ENCODE results near the gene NIPAL4.
"Not testable (repeated sequence)": the region's sequence is repeated elsewhere in the genome, so short reads cannot be mapped to it uniquely, and the experiment has no call there.

Gene NIPAL4

DNA sequence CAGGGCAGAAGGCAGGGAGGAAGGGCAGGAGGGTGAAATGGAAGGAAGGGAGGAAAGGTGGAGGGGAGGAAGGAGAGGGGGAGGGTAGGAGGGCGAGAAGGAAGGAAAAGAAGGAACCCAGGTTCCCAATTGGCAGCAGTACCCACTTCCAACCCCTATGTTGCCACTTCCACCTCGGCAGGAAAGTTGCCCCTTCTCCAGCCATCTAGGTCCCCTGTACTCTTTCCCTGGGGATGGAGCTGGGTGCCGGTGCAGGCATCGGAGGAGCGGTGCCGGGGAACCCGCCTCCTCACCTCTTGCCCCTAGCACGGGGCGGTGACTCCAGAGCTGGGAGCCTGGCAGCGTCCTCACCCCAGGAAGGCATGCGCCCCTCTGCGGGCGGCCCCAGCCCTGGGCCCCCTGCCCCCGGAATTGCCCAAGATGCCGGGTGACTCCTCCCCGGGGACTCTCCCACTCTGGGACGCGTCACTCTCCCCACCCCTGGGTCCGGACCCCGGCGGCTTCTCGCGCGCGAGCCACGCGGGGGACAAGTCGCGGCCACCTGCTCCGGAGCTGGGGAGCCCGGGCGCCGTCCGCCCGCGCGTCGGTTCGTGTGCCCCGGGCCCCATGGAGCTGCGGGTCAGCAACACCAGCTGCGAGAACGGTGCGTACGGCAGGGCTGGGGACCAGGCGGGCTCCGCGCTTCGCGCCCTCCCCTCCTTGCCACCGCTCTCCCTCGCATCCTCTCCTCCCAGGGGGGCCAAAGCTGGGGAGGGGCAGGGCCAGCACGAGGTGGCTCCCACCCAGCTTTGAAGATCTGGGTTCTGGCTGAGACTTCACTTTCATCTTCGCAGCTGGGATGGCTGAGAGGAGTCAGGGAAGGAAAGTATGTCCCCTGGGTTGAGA lies at the start of gene NIPAL4:
TSS of gene NIPAL4 (plus strand) at position 499 of the 885 bp plus-strand sequence. CDS start at position 607, 108 bp downstream.
- DNase-seq (ENCODE audit: low read depth) = no peak

DNA sequence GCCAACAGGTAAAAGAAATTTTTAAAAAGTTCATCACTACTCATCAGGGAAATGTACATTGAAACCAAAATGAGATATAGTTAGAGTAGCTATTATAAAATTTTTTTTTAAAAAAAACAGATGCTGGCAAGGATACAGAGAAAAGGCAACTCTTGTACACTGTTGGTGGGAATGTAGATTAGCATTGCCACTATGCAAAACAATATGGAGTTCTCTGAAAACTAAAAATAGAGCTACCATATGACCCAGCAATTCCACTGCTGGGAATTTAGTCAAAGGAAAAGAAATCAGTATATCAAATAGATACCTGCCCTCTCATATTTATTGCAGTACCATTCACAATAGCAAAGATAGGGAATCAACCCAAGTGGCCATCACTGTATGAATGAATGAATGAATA lies 44.2 kb upstream of the NIPAL4 start:
- DNase-seq (ENCODE audit: low read depth) = no peak

DNA sequence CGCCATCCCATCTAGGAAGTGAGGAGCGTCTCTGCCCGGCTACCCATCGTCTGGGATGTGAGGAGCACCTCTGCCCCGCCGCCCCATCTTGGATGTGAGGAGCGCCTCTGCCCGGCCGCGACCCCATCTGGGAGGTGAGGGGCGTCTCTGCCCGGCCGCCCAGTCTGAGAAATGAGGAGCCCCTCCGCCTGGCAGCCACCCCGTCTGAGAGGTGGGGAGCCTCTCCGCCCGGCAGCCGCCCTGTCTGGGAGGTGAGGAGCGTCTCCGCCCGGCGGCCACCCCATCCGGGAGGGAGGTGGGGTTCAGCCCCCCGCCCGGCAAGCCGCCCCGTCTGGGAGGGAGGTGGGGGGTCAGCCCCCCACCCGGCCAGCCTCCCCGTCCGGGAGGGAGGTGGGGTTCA lies 40.5 kb upstream of the NIPAL4 start:
- DNase-seq (ENCODE audit: low read depth) = not testable (repeated sequence)

DNA sequence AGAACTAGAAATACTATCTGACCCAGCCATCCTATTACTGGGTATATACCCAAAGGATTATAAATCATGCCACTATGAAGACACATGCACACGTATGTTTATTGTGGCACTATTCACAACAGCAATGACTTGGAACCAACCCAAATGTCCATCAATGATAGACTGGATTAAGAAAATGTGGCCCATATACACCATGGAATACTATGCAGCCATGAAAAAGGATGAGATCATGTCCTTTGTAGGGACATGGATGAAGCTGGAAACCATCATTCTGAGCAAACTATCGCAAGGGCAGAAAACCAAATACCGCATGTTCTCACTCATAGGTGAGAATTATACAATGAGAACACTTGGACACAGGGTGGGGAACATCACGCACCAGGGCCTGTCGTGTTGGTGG lies 30.1 kb upstream of the NIPAL4 start:
- DNase-seq (ENCODE audit: low read depth) = not testable (repeated sequence)

DNA sequence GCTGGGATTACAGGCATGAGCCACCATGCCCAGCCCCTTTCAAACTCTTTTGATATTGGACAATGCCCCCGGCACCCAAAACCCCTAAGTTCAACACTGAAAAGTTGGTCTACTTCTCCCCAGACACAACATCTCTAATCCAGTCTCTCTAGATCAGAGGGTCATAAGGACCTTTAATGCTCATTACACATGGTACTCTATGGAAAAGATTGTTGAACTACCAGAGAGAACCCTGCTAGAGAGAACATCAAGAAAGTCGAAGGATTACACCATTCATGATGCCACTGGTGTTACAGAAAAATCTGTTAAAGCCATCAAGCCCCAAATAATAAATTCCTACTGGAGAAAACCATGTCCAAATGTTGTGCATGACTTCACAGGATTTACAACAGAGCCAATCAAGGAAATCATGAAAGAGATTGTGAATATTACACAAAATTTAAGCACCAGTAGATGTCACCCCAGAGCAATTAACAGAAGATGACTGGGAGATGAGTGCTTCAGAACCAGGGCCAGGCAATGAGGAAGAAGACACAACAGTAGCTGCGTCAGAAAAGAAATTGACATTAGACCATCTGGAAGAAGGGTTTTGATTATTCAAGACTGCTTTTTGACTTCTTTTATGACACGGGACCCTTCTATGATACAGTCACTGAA lies 28.3 kb upstream of the NIPAL4 start:
- peak; percentile 42 for DNase-seq (ENCODE audit: low read depth)

DNA sequence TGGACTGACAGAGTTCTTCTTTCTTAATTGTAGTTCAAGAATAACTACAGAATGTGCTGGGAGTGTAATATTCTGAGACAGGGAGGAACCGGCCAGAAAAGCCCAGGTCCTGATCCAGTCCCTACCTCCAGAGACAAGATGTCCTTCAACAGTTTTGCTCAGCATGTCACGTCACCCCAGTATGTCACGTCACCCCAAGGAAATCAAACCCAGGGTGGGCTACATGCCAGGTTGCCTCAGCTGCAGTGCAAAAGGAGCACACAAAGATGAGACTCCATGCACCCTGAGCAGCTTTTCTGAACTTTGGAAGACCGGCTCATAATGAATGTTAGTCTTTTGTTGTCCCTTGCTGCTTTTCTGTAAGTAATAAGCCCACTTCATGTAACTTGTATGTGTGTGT lies 25.9 kb upstream of the NIPAL4 start:
- DNase-seq (ENCODE audit: low read depth) = no peak

DNA sequence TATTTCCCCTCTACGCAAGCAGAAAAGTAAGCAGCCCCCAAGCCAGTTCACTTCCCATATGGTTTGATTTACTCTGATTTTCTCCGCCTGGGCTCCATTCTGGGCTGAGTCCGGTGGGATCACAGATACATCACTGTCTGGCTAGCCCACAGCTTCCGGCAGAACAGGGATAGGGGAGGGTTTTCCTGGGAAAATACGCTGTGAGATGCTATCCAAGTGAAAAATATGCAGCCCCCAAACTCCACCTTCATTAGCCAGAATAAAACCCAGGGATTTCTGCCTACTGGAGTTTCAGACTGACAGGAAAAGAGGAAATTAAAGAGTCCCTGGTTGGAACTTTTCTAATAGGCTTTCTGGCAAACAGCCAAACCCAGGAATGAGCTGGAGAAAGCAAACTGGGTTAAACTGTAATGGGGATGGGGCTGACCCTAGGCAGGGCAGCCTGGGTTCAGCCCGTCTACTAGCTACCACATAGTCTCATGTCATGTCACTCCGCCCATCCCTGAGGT lies 16.9 kb upstream of the NIPAL4 start:
- no peak for DNase-seq (ENCODE audit: low read depth)

DNA sequence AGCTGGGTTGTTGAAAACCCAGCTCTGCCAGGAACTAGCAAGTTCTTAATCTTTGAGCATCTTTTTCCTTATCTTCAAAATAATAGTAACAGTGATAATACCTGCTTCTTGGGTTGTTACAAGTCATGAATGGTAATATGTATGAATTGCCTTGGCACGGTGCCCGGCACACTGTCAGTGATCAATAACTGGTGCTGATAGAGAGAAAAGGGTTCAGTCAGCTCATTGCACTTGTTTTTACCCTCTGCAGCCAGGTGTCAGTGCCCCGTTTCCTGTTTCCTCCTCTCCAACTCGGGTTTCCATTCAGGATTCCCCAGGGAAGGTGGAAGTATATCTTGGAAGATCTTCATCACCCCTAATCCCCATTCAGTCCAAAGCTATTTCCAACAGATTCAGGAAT lies 15.8 kb upstream of the NIPAL4 start:
- DNase-seq (ENCODE audit: low read depth) = no peak

DNA sequence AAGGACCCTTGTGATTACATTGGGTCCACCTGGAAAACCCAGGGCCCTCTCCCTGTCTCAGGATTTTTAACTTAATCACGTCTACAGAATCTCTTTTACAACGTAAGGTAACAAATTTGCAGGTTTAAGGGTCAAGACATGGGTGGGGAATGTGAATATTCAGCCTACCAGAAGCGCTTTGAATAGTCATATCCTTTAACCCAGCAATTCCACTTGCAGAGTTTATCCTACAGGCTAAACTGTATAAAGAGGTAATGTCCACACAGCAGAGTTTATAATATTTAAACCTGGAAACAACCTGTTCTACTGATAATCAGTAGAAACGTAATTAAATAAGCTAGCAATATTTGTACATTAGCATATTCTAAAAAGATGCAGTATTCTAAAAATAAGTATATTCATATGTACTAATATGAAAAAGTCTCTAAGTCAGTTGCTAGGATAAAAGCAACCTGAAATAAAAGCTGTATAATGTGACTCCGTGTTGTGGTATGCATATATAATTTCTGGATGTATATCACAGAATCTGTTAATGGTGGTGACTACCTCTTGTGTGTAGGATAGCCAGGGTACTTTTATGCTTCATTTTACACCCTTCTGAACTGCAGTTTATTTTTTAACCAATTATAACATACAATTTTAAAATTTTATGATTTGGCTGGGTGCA lies 14.1 kb upstream of the NIPAL4 start:
- DNase-seq (ENCODE audit: low read depth) = no peak

DNA sequence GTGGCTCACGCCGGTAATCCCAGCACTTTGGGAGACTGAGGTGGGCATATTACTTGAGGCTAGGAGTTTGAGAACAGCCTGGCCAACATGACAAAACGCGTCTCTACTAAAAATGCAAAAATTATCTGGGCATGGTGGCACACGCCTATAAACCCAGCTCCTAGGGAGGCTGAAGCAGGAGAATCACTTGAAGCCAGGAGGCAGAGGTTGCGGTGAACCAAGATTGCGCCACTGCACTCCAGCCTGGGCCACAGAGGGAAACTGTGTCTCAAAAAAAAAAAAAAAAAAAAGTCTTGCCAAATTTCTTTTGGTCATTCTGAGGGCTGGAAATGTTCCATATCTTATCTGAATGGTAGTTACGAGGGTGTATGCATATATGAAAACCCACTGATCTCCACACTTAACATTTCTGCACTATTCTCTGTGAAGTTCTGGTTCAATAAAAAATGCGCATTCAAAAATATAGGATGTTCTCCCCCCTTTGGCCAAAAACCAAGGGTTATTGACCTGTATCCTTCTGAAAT lies 13.5 kb upstream of the NIPAL4 start:
- DNase-seq (ENCODE audit: low read depth) = no peak

DNA sequence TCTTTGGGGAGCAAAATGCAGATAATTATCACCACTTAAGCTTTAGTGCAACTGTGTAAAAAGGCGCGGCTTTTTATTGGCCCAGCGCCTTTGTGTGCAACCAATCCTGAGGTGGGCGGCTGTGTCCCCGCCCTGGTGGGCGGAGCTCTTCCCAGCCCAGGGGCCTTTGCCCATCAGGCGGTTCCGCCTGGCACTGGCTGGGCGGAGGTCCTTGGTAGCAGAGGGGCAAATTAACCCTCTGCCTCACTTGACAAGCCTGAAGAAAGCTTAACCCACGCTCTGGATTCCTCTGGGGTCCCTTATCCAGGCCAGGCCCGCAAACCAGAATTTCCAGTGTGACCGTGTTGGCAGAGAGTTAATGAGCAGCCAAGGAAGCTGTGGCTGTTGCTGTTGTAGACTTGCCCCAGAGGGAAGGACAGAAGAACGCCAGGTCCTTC lies 12.8 kb upstream of the NIPAL4 start:
- DNase-seq (ENCODE audit: low read depth) = no peak

DNA sequence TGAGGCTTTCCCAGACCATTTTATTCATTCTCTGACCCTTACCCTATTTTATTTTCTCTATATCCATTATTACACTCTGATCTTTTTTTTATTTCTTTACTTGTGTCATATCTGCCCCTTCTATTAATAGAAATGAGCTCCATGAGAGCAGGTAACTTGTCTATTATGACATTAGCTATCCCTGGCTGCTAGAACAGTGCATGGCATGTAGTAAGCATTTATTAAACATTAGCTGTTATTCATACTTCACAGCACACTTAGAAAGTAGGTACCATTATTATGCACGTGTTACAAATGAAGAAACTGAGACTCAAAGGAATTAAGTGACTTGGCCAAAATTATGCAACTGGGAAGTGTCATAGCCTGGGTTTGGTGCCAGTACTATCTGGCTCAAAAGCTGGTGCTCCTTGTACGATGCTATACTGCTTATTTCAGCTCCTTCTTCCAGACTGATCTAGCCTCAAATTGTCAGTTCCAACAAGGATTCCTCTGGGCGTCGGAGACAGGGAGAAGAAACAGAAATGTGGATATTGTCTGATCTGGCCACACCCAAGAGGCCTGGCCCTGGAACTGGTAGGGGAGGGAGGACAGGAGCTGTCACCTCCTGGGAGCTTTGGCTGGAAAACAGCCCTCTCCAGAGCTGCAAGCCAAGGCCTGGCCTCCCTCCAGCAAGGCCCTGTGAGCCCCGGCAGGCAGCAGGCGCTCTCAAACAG lies 10.8 kb upstream of the NIPAL4 start:
- DNase-seq (ENCODE audit: low read depth) = no peak

DNA sequence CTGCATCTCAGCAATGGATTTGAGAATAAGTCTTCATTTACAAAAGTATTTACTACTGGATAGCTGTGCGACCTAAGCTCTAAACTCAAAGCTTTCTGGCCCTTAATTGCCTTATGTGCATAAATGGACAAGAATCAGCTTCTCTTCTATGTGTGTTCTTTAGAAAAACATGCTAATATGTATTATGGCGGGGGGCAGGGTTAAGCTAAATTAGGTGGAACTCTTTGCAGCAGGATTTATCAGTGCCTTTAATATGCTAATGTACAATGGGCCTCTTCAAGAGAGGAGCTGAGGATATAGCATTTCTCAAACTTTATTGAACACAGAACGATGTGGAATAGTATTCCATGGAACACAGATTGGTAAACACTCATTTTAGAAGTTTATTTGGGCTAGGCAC lies 10.0 kb upstream of the NIPAL4 start:
- DNase-seq (ENCODE audit: low read depth) = no peak

DNA sequence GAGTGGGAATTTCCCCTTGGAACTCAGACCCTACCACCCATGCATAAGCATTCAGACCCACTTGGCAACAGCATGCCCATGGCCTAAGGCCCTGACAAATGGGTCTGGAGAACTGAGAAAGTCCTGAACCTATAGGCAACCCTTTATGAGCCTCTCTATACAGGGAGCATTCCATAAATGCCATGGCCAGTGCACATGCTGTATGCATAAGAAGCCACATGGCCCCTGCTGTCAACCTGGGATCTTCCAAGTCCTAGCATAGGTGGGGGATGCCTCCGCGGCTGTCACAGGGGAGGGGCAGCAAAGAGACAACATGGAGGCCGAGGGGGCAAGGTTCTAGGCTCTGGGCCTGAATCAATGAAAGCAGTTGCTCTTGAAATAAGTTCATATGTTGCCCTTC lies 8.2 kb upstream of the NIPAL4 start:
- no peak for DNase-seq (ENCODE audit: low read depth)

DNA sequence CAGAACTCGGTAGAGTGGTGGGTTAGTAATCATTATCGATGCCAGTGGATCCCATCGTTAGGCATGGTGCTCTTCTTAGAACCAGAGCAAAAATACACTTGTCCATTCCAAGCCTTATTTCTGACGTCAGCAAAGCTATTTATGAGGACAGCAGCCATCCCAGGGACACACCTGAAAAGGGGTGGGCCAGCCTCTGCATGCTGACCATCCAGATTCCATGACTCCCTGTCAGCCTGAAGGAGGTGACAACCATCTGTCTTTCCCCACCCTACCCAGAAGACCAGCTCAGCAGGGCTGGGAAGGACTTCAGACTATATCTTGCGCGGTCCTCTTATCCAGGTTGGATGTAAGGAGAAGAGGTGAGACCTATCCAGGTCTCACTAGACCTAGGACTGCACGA lies 5.7 kb upstream of the NIPAL4 start:
- DNase-seq (ENCODE audit: low read depth) = no peak

DNA sequence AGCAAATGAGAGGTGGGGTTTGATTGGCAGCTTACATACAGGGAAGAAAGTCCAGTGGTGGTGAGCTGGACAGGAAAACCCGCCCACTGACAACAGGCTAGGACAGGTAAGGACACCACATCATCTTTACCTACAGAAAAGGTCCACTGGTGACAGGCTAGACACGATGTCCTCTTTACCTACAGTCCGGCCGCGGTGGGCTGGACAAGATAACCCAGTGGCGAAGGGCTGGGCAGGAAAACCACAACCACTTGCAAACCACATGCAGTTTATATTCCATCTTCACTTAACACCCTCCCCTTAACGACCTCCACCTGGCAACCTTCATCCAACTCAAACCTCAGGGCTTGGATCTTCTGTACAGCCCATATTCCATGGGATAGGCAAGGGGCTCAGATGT lies 5.0 kb upstream of the NIPAL4 start:
- no peak for DNase-seq (ENCODE audit: low read depth)

DNA sequence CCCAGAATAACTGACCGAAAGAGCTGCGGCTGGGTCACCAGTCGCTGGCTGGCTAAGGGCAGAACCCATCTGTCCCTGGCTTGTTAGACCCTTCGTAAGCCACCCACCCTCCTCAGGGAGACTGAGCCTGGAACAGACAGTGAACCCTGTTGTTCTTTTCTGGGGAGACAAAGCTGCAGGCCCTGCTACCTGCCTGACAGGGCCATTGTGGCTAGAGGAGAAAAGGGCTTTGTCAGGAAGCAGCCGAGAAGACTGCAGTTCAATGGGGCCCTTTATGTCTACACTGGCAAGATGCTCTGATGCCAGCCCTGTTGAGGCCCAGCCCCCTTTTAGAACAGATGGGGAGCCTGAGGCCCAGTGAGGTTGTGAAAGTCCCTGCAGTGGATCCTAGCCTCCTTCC lies 3.7 kb upstream of the NIPAL4 start:
- no peak for DNase-seq (ENCODE audit: low read depth)

DNA sequence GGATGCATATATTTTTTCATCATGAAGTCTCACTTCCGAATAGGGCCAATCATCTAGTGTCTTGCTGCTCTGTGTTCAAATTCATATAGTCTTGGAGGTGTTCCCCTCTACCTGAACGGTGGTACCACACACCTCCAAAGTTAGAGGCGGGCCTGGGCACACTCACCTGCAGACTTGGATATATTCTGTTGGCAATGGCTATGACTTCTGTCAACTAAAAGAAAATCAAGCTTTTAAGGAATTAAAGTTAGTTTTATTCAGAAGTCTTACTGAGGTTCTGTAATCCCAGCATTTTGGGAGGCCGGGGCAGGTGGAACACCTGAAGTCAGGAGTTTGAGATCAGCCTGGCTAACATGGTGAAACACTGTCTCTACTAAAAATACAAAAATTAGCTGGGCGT lies 2.6 kb upstream of the NIPAL4 start:
- no peak for DNase-seq (ENCODE audit: low read depth)

DNA sequence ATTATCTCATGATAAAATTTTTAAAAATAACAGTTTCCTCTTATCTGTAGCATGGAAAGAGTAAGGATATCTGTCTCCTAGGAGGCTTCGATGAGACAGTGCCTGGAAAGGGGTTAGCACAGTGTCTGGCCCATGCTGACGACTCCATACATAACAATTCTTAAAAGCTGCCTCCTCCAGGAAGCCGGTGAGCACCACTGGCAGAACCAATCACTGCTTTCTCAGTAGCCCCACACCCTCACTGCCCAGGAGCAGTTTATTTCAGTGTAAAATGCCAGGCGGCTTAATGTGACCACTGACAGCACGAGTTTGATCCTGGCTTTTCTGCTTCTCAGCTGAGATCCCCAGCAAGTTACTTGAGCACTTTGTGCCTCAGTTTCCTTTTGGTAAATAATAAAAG lies 1.2 kb upstream of the NIPAL4 start:
- DNase-seq (ENCODE audit: low read depth) = no peak

DNA sequence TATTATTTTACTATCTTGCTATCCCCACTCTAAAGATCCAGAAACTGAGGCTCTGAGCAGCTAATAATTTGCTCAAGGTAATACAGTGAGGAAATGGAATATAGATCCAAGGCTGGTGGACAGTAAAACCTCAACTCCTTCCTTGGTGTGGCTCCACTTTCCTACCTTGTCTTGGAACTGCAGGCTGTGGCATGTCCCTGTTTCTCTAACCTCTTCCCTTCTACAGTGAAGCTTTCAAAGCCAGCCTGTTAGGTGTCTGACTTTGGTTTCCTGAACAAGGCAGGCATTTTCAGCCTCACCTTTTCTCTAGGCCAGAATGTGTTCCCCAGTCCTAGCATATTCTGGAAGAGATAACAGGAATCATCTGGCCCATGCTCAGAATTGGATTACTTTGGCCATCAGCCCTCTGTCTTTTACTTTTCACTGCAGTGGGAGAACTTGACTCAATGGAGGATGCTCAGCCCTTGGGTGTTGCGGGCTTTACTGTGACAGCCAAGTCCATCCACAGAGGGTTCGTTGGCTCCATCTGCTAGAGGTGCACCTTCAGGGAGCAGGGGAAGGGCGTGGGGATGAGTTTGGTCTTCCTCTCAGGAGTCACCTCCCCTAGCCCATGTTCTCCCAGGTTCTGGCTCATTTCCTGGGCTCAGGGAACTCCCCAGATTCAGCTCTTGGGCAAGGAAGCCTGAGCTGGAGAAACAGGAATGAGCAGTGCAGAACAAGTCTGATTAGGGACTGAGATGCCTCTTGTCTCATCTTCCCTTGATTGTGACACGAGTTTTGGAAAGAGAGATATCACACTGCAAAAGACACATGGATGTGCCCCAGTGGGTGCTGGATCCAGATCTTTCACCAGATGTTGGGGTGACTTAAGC lies 1.1 kb downstream of the NIPAL4 start:
- DNase-seq (ENCODE audit: low read depth) = no peak

DNA sequence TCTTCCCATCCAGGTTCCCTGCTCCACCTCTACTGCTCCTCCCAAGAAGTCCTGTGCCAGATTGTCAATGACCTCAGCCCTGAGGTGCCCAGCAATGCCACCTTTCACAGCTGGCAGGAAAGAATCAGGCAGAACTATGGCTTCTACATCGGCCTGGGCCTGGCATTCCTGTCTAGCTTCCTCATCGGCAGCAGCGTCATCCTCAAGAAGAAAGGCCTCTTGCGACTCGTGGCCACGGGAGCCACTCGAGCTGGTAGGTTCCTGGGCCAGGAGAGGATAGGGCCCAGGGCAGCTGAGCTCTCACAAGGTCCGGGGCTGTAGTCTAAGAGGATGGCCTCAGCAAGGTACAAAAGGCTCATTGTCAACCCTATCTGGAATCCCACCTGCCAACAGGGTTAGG lies 3.1 kb downstream of the NIPAL4 start:
- DNase-seq (ENCODE audit: low read depth) = no peak

All from GM04504 (cell line).